ENCODE data around the gene TRIM45. TPM values are rescaled to one million over a fixed set of nuclear protein-coding genes. Genes with fewer than 3 reads are reported as not detected.

TRIM45 gene
- total RNA-seq, 1 experiment from 2014 or later: 11.7 TPM

DNA sequence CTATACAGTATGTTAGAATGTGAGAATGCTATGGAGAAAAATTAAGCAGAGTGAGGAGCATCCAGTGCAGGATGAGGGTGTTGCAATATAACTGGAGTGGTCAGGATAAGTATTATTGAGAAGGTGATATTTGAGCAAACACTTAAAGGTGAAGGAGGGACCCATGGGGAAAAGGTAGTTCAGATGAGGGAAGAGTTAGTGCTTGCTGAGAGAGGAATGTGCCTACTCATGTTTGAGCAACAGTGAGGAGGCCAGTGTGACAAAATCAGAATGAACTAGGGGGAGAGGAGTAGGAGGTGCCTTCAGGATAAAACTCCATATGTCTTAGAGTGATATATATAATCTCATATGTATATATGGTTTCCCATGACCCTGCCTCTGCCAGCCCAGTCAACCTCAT, 6.2 kb upstream of the TRIM45 start:
- no peak overlapping the region for H3K18ac ChIP-seq (ENCODE audit: insufficient read length, low read depth, low read length)
- H2BK20ac ChIP-seq (ENCODE audit: low read depth, low read length, poor library complexity, severe bottlenecking): no peak overlapping the region
- no peaks in the 10 kb centered on the region for H3K9me3 ChIP-seq (ENCODE audit: control insufficient read depth, low read depth, low read length)
- no peak overlapping the region for H3T11ph ChIP-seq (ENCODE audit: low read length)
- Mint-ChIP-seq H3K4me3 (no peak overlapping the region), H3K9me3 (no peaks in the 10 kb centered on the region), H3K27me3 (ENCODE audit: low read depth) (no peaks in the 10 kb centered on the region), H3K36me3 (ENCODE audit: insufficient read depth in 1 of 3, low read depth in 3 of 3) (no peaks in the 10 kb centered on the region), H3K4me1 (peaks cover 12 to 16% of the 10 kb centered on the region in 2 experiments), H3K27ac (no peak overlapping the region)
- no peak overlapping the region for H2BK12ac ChIP-seq (ENCODE audit: insufficient read length, low read depth, low read length)
- TF ChIP-seq, protein P1, sequence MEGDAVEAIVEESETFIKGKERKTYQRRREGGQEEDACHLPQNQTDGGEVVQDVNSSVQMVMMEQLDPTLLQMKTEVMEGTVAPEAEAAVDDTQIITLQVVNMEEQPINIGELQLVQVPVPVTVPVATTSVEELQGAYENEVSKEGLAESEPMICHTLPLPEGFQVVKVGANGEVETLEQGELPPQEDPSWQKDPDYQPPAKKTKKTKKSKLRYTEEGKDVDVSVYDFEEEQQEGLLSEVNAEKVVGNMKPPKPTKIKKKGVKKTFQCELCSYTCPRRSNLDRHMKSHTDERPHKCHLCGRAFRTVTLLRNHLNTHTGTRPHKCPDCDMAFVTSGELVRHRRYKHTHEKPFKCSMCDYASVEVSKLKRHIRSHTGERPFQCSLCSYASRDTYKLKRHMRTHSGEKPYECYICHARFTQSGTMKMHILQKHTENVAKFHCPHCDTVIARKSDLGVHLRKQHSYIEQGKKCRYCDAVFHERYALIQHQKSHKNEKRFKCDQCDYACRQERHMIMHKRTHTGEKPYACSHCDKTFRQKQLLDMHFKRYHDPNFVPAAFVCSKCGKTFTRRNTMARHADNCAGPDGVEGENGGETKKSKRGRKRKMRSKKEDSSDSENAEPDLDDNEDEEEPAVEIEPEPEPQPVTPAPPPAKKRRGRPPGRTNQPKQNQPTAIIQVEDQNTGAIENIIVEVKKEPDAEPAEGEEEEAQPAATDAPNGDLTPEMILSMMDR (conservative IDR thresholded peaks at IDR 0.05): no peak
- no peaks in the 10 kb centered on the region for H4K20me1 ChIP-seq (ENCODE audit: control insufficient read depth, insufficient read depth, insufficient read length)
- H3K79me1 ChIP-seq (ENCODE audit: insufficient read depth, low read depth, low read length, poor library complexity, severe bottlenecking): no peaks in the 10 kb centered on the region
- H2BK15ac ChIP-seq (ENCODE audit: low read depth, low read length): no peak overlapping the region
- DNase-seq: no peak
- no peak overlapping the region for H4K8ac ChIP-seq (replicated peaks; ENCODE audit: insufficient read length, low read depth, low read length)
- H2BK5ac ChIP-seq (ENCODE audit: insufficient read length, low read length): no peak overlapping the region
- no peak overlapping the region for H3K27ac ChIP-seq (ENCODE audit: insufficient read length, low read depth, low read length)
- H4K91ac ChIP-seq (ENCODE audit: insufficient read length, low read depth, low read length): no peak overlapping the region
- no peaks in the 10 kb centered on the region for H3K23me2 ChIP-seq (ENCODE audit: insufficient read length, low read depth, low read length, poor library complexity, severe bottlenecking)
- no peak overlapping the region for H3K14ac ChIP-seq (ENCODE audit: insufficient read depth, low read length)
- no peaks in the 10 kb centered on the region for H3K27me3 ChIP-seq (ENCODE audit: insufficient read depth, low read length)
- no peak overlapping the region for H3K56ac ChIP-seq (ENCODE audit: insufficient read length, low read depth, low read length)
- H3K4me2 ChIP-seq (ENCODE audit: insufficient read depth, insufficient read length, low read length): no peak overlapping the region
- H2AFZ ChIP-seq (ENCODE audit: low read length): no peak overlapping the region
- no peak overlapping the region for H3K9ac ChIP-seq (ENCODE audit: extremely low read depth, insufficient read length, low read length)
- H3K79me2 ChIP-seq (ENCODE audit: insufficient read depth, low read length): no peaks in the 10 kb centered on the region
- H3K23ac ChIP-seq (ENCODE audit: insufficient read length, low read depth, low read length): no peak overlapping the region
- no peak overlapping the region for H2AK5ac ChIP-seq (ENCODE audit: insufficient read length, low read length)
- H3K4ac ChIP-seq (ENCODE audit: low read depth, low read length): no peak overlapping the region
- no peak overlapping the region for H2BK120ac ChIP-seq (ENCODE audit: low read depth, low read length, poor library complexity, severe bottlenecking)
- H3K4me1 ChIP-seq (ENCODE audit: insufficient read depth, low read length): no peaks in the 10 kb centered on the region
- H4K5ac ChIP-seq (ENCODE audit: insufficient read length, low read depth, low read length): no peak overlapping the region

Data from H9 (cell line).